ENCODE results near the gene ZNF775. TPM values are rescaled to one million over a fixed set of nuclear protein-coding genes. Genes with fewer than 3 reads are reported as not detected.
A peak's percentile ranks its signal among the peaks of the same experiment; 100 is the strongest.

ZNF775 gene
- total RNA-seq, 1 donor from 2014 or later, result 12.1 TPM

DNA sequence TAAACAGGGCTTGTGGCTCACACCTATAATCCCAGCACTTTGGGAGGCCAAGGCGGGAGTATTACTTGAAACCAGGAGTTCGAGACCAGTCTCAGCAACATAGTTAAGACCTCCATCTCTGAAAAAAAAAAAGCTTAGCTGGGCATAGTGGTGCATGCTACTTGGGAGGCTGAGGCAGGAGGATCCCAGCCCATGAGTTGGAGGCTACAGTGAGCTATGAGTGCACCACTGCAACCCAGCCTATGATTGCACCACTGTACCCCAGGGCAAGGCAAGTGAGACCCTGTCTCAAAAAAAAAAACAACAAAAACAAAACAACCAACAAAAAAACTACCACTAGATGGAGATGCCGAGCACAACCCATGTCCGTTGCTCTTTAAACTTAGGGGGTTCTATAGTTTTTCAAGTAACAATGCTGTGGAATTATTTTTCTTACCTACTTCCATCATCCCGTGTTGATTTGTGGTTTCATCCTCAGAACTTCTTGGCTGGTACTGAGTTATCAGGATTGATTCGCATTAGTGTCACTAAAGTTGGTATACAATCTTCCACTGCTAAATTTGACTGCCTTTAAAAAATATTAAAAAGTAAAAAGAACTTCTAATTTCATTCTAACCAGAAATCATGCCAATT lies 22.7 kb upstream of the ZNF775 start:
- H3K4me3 Mint-ChIP-seq (ENCODE audit: unreplicated experiment), result no peak overlapping the region
- H3K4me1 Mint-ChIP-seq (ENCODE audit: unreplicated experiment), result peaks cover 4% of the 10 kb centered on the region
- TF ChIP-seq, protein P1, sequence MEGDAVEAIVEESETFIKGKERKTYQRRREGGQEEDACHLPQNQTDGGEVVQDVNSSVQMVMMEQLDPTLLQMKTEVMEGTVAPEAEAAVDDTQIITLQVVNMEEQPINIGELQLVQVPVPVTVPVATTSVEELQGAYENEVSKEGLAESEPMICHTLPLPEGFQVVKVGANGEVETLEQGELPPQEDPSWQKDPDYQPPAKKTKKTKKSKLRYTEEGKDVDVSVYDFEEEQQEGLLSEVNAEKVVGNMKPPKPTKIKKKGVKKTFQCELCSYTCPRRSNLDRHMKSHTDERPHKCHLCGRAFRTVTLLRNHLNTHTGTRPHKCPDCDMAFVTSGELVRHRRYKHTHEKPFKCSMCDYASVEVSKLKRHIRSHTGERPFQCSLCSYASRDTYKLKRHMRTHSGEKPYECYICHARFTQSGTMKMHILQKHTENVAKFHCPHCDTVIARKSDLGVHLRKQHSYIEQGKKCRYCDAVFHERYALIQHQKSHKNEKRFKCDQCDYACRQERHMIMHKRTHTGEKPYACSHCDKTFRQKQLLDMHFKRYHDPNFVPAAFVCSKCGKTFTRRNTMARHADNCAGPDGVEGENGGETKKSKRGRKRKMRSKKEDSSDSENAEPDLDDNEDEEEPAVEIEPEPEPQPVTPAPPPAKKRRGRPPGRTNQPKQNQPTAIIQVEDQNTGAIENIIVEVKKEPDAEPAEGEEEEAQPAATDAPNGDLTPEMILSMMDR (IDR thresholded peaks at IDR 0.05; ENCODE audit: unreplicated experiment), result peak; percentile 72
- H3K27ac Mint-ChIP-seq (ENCODE audit: unreplicated experiment), result no peak overlapping the region
- no peaks in the 10 kb centered on the region for H3K36me3 Mint-ChIP-seq (ENCODE audit: low read depth, unreplicated experiment)
- peaks cover 2% of the 10 kb centered on the region for H3K27me3 Mint-ChIP-seq (ENCODE audit: unreplicated experiment)
- DNase-seq (ENCODE audit: low spot score), result no peak
- H3K9me3 Mint-ChIP-seq (ENCODE audit: unreplicated experiment), result no peaks in the 10 kb centered on the region

DNA sequence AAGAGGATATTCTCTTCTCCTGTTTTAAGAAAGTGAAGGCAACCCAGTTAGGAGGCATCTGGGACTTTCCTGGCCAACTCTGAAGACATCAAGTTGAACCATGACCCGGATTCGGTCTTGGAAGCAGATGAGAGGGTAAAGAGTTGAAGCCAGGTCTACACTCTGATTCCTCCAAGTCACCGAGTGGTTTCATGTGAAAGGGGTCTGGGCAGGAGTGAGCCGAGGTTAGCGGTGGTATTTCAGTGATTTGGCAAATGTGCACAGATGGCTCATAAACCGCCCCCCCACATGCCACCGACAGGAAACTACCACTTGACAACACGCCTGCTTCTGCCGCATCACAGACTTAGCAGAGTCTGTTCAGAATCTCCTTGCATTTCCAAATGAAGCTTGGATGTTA lies 21.9 kb upstream of the ZNF775 start:
- no peak overlapping the region for H3K27ac Mint-ChIP-seq (ENCODE audit: unreplicated experiment)
- no peaks in the 10 kb centered on the region for H3K36me3 Mint-ChIP-seq (ENCODE audit: low read depth, unreplicated experiment)

DNA sequence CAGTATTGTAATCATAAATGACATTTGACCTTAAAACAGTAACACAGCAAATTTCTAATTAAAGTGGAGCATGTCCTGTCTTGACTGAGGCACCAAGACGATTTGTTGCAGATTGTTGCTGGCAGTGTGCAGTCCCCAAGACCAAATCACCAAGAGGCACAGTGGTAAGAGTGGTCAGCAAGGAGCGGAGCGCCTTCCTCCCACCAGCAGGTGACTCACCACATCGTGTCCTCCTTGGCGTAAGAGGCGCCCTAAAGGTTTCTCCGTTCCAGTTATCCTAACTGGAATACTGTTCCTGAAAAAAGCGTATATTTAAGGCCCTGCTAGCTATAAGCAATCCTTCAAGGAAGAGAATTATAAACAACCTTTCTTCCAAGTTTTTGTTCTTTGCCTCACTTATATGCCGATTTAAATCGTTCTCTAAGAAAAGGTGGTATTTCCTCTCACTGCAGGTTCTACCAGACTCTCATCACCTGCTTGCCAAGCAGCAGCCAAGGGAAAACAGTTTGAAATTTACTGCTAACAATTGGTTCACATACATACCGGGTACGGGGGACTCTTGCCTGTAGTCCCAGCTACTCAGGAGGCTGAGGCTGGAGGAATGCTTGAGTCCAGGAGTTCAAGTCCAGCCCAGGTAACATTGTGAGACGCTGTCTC lies 21.2 kb upstream of the ZNF775 start:
- no peaks in the 10 kb centered on the region for H3K9me3 Mint-ChIP-seq (ENCODE audit: unreplicated experiment)
- no peaks in the 10 kb centered on the region for H3K36me3 Mint-ChIP-seq (ENCODE audit: low read depth, unreplicated experiment)
- H3K4me1 Mint-ChIP-seq (ENCODE audit: unreplicated experiment), result peaks cover 18% of the 10 kb centered on the region
- no peak for DNase-seq (ENCODE audit: low spot score)
- no peak overlapping the region for H3K27ac Mint-ChIP-seq (ENCODE audit: unreplicated experiment)
- TF ChIP-seq, protein P1 (IDR thresholded peaks at IDR 0.05; ENCODE audit: unreplicated experiment), result no peak
- H3K27me3 Mint-ChIP-seq (ENCODE audit: unreplicated experiment), result peaks cover 2% of the 10 kb centered on the region
- H3K4me3 Mint-ChIP-seq (ENCODE audit: unreplicated experiment), result no peak overlapping the region

More for the DNA sequence above, 21.9 kb upstream of the ZNF775 start:
- Mint-ChIP-seq H3K4me3 (ENCODE audit: unreplicated experiment) (no peak overlapping the region), H3K4me1 (ENCODE audit: unreplicated experiment) (peaks cover 11% of the 10 kb centered on the region), H3K9me3 (ENCODE audit: unreplicated experiment) (no peaks in the 10 kb centered on the region), H3K27me3 (ENCODE audit: unreplicated experiment) (peaks cover 2% of the 10 kb centered on the region)
- DNase-seq (ENCODE audit: low spot score), result no peak
- TF ChIP-seq, protein P1 (IDR thresholded peaks at IDR 0.05; ENCODE audit: unreplicated experiment), result no peak

DNA sequence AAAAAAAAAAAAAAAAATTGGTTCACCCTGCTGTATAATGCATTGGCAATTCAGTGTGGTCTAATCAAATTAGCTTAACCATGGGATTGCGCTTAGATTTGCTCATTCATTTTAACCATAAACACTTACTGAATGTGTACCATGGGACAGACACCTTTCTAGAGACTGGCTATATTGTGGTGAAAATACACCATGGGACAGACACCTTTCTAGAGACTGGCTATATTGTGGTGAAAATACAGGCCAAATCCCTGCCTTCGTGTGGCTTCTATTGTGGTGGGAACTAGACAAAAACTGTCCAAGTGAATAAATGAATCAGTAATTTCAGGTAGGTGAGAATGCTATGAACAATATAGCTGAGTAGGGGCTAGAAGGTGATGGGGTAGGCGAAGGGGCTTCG lies 20.7 kb upstream of the ZNF775 start:
- no peaks in the 10 kb centered on the region for H3K36me3 Mint-ChIP-seq (ENCODE audit: low read depth, unreplicated experiment)
- H3K27me3 Mint-ChIP-seq (ENCODE audit: unreplicated experiment), result peaks cover 2% of the 10 kb centered on the region
- H3K4me3 Mint-ChIP-seq (ENCODE audit: unreplicated experiment), result no peak overlapping the region
- H3K9me3 Mint-ChIP-seq (ENCODE audit: unreplicated experiment), result no peaks in the 10 kb centered on the region
- TF ChIP-seq, protein P1 (IDR thresholded peaks at IDR 0.05; ENCODE audit: unreplicated experiment), result no peak
- peaks cover 20% of the 10 kb centered on the region for H3K4me1 Mint-ChIP-seq (ENCODE audit: unreplicated experiment)
- H3K27ac Mint-ChIP-seq (ENCODE audit: unreplicated experiment), result no peak overlapping the region
- no peak for DNase-seq (ENCODE audit: low spot score)

DNA sequence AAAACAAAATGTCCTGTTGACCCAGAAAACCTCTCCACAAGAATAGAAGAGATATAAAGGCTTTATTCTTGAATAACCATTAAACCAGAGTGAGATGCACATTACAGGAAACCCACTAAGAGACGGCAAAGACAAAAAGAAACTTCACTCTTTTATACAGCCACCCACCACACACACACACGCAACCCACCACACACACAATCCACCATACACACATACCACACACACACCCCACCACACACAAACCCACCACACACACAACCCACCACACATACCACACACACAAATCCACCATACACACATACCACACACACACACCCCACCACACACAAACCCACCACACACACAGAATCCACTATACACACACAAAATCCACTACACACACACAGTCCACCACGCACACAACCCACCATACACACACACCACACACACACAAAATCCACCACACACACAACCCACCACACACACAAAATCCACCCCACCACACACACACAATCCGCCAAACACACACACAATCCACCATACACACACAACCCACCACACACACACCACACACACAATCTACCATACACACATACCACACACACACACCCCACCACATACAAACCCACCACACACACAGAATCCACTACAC lies 20.0 kb upstream of the ZNF775 start:
- H3K4me1 Mint-ChIP-seq (ENCODE audit: unreplicated experiment), result peaks cover 24% of the 10 kb centered on the region
- H3K36me3 Mint-ChIP-seq (ENCODE audit: low read depth, unreplicated experiment), result no peaks in the 10 kb centered on the region
- H3K27ac Mint-ChIP-seq (ENCODE audit: unreplicated experiment), result no peak overlapping the region
- no peak for DNase-seq (ENCODE audit: low spot score)
- TF ChIP-seq, protein P1 (IDR thresholded peaks at IDR 0.05; ENCODE audit: unreplicated experiment), result no peak
- H3K27me3 Mint-ChIP-seq (ENCODE audit: unreplicated experiment), result peaks cover 2% of the 10 kb centered on the region
- no peaks in the 10 kb centered on the region for H3K9me3 Mint-ChIP-seq (ENCODE audit: unreplicated experiment)
- no peak overlapping the region for H3K4me3 Mint-ChIP-seq (ENCODE audit: unreplicated experiment)

Measured in endothelial cell (in vitro differentiated cells).